DMS114 treated with DMSO at 0.1 percent for 48 hours (cell line): Measurements from ENCODE around the gene MYH8.

Experiments
- DNase-seq: peaks from one replicate; lab custom pipeline; 2025; ENCODE audit not compliant: unreplicated experiment; lab: John Stamatoyannopoulos, UW

The MYH8 gene

DNA sequence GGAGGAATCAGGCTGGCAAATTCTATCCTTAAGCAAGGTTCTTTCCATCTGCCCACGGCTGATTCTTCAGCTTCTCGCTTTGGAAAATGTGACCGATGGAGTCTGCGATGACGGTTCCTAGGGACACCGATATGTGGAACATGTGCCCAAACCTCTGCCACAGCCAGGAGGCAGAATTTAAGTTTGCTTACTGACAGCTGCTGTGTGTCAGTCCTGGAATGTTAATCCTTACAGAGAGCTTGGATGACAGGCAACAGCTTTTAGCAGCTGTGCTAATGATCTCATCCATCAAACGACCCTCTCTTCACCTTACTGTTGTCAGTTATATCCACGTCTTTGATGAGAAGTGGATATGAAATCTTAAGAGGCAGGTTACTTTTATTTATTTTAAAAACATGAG, 37.6 kb downstream of the MYH8 start:
- DNase-seq: no peak

DNA sequence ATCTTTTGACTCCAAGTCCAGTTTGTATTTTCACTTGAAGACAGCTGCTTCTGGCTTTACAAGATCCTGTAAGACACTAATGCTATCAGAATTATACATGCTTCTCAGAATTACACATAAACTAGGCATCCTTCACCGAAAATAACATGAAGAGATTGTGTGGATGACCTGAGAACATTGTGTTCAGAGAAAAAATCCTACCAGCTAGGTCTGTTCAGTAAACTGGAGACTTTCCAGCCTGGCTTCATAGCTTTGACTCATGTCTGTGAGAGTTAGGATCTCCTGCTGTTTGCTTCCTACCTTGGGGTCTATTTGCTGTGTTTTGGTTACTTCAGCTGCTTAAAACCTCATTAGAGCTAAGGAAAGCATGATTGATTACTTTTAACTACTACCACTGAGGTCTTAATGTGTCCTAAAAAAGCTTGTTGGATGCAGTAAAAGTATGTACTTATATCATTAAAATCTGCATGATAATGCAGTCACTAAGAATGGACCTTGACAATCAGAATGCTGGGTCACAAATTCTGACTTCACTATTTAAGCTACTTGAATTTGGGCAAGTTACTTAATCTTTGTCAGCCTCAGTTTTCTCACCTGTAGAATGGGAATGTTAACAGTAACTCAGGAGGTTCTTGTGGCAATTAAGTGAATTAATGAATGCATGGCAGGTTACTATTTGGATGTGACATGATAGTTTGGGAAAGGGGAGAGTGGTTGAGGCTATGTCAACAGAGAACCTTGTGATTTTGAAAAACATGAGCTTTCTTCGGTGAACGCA, 40.9 kb downstream of the MYH8 start:
- no peak for DNase-seq

DNA sequence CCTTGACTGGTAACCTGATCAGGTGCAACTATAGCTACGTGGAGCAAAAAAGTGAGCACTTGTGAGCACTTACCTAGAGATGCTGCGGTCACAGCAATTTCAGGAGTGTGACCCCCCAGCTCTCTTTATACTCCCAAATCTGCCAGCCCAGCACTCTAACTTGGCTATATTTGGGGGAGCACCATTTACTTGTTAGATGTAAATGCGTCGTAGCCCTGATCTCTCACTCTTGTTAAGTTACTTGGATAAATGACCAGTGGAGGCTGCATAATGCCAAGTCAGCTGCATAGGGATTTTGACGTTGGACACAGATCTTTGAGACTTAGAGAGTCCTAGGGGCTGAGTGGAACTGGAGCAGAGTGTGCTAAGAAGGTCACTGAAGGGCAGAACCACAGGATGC, 48.8 kb downstream of the MYH8 start, which contains the start of gene MYH13:
TSS of gene MYH13 (minus strand) at position 101 of the 400 bp plus-strand sequence. CDS start 8,476 bp downstream, outside the sequence.
- DNase-seq: no peak

DNA sequence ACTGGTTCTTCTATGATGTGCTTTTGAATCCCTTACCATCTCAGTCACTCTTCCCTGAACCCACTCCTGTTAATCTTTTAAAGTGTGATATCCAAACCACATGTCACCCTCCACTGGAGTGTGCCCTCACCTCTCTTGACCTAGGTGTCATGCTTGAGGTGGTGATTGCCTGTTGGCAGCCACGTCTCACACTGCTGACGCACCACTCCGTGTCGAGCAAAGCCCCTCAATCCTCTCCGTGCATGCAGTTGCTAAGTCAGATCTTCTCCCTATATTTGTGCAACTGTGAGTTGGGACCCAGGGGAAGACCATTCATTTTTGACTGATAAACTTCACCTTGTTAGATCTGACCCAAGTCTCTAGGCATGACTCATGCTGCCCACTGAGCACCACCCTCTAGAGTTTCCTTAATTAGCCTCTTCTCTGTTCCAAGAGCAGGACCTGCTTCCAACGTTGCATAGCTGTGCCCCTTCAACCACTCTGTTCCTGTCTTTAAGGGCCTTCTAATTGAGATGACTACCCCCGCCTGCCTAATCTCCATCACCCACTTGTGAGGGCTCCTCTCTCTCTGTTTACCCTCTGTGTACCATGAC, 51.6 kb downstream of the MYH8 start:
- no peak for DNase-seq

DNA sequence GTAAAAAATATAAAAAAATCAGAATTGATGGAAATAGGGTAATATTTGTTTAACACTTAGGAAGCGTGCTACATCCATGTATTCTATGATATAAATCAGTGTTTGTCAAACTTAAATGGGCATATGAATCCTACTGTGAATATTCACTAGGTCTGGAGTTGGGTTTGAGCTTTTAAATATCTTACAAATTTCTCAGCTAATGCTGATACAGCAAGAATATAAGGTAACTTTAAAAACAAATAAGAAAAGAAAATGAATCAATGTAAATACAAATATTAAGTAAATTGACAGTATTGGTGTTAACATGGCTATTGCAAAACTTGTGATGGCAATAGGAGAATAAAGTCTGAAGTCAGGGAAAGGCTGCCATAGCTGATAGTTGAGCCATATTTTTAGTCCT, 52.5 kb downstream of the MYH8 start:
- no peak for DNase-seq

DNA sequence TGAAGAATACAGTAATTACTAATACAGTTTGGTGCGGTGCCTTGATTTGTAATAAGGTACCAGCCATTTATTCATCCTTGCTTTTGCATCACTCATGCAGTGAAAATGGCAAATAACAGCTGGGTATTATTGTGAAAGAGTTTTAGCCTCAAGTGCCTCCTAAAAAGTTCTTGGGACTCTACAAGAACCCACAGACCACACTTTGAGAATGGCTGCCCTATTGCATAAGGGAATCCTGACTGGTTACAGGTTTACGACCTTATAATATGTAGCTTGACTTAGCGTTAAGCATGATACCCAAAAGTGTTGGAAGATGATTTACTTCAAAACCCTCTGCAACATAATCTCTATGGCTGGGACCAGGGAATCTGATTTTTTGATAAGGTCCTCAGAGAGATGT, 53.2 kb downstream of the MYH8 start:
- DNase-seq: no peak

DNA sequence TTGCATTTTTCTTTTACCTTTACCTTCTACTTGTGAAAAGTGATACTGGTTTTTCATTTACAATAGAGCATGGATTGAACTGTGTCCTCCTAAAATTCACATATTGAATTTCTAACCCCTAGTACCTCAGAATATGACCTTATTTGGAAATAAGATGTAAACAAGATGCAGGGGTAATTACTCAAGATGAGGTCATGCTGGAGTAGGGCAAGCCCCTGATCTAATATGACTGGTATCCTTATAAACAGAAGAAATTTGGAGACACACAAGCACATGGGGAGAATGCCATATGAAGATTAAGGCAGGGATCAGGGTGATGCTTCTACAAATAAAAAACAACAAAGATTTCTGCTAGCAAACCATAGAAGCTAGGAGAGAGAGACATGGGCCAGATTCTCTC, 61.2 kb downstream of the MYH8 start:
- no peak for DNase-seq

DNA sequence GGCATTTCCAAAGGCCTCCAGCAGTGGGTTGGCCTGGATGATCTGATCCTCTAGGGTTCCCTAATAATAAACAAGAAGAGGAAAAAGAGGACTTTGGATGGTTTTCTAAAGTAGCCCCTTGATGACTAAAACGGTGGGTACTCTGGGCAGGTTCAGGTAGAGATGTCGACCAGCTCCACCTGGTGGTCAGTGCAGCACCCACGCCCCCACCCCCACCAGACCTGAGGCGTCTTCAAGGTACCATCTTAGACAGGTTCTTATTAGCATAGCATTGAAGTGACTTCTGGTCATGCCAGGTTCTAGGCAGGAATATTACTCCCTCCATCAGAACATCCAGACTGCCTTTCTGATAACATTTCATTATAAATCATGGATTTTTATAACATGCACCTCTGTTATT, 64.0 kb downstream of the MYH8 start:
- DNase-seq: no peak

DNA sequence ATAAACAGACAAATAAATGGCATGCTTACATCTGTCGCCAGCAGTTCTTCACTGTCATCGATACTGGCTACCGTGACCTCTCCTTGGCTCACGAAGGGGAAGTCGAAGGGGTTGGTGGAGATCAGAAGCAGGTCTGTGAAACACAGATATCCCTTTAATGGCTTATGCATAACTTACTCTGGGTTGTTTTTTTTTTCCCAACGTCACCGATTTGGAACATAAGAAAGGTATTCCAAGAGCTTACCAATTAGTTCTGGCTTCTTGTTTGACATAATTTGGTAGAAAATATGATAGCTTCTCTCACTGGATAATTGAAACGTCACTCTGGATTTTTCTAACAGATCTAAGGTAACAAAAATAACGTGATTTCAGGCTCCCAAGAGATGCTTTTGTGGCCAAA, 67.1 kb downstream of the MYH8 start:
- no peak for DNase-seq

DNA sequence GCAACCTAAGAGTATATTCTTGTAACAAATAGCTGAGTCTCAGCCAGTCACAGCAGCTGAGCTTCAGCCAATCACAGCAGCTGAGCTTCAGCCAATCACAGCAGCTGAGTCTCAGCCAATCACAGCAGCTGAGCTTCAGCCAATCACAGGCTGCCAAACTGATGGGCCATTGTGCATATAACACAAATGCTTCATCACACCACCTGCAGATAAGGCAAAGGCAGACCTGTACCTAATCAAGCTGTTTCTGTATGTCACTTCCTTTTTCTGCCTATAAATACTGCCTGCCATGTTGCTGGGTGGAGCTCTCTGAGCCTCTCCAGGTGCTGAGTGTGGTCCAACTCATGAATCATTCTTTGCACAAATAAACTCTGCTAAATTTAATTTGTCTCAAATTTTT, 68.9 kb downstream of the MYH8 start:
- no peak for DNase-seq

DNA sequence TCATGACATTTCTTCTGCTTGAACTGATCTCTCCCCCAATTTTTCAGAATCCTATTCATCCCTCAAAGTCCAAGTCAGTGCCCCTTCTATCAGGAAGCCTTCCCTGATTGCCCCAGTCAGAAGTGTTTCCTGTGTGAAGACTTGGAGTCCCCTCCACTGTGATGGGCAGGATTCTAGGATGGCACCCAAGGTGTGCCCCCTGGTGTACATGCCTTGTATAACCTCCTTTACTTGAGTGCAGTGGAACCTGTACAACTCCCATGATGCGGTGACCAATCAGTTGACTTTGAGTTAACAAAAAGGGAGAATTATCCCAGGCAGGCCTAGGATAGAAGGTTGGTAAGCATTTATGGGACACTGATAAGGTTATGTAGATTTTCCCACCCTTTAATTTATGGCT, 72.3 kb downstream of the MYH8 start:
- DNase-seq: no peak

DNA sequence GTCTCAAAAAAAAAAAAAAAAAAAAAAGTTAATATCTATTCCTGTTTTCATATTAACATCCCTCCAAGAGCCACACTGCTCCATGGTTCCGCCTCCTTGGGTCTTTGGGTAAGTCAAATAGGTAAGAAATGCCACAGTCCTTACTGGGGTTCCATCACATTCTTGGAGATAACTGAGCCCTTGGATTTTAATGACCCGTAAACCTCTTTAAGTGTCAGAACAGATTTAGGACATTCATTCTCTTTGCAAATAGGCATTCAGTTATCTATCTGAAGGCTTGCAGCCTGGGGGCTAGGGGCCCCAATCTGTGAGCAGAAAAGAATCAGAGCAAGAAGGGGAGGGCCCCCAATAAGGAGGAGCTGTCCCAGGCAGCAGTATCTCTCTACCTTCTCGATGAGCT, 76.9 kb downstream of the MYH8 start:
- no peak for DNase-seq
